Measurements from ENCODE around the gene HCAR3.
A peak's percentile ranks its signal among the peaks of the same experiment; 100 is the strongest.
"Not testable (repeated sequence)": the region's sequence is repeated elsewhere in the genome, so short reads cannot be mapped to it uniquely, and the experiment has no call there.

HCAR3 gene

DNA sequence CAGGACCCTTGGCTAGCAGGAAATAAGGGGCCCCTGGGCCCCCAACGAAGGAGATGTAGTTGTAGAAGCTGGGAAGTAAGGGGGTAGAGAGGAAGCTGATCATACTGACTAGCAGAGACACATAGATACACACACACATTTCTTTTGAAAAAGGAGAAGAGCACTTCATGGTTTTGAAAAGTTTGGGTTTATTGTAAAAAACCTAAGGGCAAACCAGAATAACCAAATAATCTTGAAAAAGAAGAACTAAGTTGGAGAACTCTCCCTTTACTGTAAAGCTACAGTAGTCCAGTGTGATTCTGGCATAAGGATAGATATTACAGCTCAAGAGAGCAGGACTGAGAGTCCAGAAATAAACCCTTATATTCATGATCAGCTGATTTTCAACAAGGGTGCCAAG, 5.8 kb upstream of the HCAR3 start:
- no peak for DNase-seq (ENCODE audit: low read depth)

DNA sequence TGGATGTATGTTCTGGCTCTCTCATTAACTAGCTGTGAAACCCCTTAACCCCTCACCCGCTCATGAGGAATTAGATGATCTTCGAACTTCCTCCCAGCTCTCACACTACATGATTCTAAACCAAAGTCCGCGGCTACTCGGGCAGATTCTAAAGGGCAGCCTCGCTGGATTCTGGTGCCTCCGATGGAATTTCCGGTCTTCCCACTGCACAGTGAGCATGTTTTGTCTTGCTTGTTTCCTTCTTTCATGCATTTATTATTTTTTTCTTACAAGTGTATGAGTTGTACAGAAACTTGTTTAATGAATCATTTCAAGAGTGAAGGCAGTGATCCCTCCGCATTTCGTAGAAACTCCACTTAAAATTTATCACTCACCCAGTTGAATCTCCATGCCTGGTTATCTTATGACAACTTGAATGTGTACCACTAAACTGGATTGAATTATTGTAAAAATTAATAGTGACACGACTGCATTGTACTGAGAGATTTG, 4.5 kb upstream of the HCAR3 start:
- peak; percentile 26 for DNase-seq (ENCODE audit: low read depth)

DNA sequence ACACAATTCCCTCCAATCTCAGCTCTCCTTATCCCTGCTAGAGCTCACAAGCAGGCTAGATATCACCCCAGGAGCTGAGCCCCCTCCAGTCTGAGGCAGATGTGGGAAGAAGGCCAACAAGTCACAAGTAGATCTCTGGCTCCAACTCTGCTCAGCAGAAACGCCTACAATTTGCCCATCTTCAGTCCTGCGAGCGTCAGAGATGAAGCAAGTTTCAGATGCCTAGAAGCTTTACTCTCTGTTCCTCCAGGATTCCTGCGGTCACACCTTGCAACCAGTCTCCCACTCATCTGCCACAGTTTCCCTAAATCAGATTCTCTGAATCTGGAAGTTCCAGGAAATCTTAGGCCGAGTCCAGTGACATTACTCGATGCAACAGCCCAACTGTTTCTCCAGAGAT, 1.4 kb downstream of the HCAR3 start:
- DNase-seq (ENCODE audit: low read depth), result not testable (repeated sequence)

DNA sequence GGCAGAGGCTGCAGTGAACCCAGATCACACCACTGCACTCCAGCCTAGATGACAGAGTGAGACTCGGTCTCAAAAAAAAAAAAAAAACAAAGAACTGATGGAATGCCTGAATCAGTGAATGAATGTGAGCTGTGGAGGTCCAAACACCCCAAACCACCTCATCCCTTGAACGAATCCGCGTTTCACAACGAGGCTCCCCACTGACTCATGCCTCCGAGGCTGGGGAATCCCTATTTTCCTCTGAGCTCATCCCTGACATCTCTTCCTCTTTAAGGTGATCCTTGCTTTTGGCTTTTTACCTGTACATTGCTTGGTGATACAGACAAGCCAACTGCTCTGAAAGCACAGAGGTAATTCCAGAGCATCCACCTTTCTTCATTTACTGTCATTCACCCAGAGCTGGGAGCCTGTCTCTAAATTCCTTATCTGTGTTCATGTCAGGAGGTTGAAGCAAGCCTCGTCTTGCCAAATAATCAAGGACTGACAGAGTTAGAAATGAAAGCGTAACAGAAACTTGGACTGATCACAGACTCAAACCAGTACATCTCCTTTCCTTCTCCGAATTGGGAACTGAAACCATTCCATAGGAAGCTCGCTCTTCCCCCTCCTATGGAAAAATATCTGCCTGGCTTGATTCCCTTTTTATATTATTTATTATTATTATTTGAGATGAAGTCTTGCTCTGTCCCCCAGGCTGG, 3.0 kb downstream of the HCAR3 start:
- not testable (repeated sequence) for DNase-seq (ENCODE audit: low read depth)

DNA sequence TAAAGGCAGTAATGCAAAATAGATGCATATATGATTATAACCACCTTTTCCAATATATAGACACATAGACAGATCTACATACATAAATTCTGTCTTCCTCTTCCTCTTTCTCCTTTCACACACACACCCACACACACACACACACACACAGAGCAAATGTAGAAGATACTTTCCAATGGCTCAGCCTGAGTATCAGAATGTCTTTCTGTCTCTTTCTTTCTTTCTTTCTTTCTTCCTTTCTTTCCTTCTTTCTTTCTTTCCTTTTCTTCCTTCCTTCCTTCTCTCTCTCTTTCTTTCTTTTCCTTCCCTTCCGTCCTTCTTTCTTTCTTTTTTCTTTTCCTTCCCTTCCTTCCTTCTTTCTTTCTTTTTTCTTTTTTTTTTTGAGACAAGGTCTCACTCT, 5.3 kb downstream of the HCAR3 start:
- DNase-seq (ENCODE audit: low read depth), result not testable (repeated sequence)

DNA sequence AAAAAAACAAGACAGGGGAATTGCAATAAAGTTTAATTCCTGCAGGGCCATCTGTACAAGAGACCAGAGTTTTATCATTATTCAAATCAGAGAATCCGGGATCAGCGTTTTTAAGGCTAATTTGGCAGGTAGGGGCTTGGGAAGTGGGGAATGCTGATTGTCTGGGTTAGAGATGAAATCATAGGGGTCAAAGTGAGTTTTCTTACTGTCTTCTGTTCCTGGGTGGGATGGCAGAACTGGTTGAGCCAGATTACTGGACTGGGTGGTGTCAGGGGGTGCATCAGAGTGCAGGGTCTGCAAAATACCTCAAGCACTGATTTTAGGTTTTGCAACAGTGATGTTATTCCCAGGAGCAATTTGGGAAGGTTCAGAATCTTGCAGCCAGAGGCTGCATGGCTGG, 6.3 kb downstream of the HCAR3 start:
- DNase-seq (ENCODE audit: low read depth), result not testable (repeated sequence)

DNA sequence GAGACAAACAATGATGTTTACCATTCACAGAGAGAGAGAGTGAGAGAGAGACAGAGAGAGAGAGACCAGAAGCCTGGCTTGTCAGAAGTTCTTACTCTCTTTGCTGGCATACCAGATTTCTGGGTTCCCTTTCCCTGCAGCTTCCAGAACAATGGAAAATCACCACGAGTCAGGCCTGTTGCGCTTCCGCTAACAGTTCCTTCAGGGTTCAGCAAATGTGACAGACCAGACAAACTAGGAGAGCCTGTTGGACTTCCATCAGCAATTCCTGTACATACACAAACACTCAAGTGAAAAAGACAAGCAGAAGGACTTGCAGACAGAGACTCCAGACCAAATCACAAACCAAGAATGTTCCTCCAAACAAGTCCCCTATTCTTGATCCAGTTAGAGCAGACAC, 7.3 kb downstream of the HCAR3 start:
- DNase-seq (ENCODE audit: low read depth), result not testable (repeated sequence)

DNA sequence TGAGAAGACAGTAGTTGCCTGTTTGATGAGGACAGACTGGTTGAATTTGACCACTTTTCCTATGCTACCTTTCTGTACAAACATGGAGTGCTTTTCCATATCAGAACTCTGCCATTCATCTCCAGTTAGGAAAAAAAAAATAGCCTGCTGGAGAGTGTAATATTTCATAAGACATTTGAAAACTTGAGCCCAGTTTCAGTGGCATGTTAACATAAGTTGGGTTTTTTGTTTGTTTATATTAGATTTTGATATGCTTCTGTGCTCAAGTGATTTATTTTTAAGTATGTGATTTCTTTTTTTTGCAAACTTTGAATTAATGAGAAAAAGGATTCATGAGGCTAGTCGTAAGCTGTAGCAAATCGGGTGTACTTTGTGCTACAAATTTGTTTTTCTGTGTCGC, 12.8 kb downstream of the HCAR3 start:
- not testable (repeated sequence) for DNase-seq (ENCODE audit: low read depth)

DNA sequence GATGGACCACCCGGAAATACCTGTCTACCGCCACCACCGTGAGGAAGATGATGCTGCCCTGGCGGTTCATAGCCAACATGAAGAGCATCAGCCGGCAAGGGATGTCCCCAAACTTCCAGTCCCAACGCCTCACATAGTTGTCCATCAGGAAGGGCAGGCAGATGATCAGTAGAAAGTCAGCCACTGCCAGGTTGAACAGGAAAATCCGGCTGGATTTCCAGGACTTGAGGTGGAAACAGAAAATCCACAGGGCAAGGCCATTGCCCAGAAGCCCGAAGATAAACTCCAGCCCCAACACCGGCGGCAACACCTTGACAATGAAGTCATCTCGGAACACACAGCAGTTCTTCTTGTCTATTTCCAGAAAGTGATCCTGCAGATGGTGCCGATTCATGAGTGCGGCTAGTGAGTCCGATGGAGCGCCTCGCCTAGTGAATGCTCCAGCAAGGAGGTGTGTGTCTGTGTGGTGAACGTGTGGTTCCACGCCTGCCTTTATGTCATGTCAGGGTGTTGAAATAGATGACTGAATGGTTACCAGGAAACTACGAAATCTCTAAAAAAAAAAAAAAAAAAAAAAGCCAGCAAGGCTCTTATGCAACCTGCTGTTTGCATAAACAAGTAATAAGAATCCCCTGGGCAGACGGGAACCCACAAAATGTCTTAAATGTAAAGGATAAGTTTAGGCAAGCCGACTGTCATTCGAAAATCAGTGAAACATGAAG, 13.6 kb downstream of the HCAR3 start, which contains the start of gene HCAR2:
Gene HCAR2, minus strand, starts transcription at position 468 of the 722 bp plus-strand sequence. Its CDS starts 74 bp downstream, at position 394.
- DNase-seq (ENCODE audit: low read depth), result not testable (repeated sequence)

DNA sequence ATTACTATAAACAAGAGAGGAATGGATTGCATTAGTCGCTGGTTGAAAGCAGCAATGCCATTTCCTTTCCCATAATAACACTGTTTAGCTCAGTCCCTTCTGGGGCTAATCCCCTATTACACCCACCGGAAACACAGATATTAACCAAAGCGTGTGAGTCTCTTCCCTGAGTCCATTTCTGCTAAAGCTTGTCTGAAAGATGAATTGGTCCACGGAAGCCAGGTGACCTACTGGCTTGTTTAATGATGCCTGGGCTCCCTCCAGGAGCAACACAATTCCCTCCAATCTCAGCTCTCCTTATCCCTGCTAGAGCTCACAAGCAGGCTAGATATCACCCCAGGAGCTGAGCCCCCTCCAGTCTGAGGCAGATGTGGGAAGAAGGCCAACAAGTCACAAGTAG, 15.1 kb downstream of the HCAR3 start:
- DNase-seq (ENCODE audit: low read depth), result not testable (repeated sequence)

DNA sequence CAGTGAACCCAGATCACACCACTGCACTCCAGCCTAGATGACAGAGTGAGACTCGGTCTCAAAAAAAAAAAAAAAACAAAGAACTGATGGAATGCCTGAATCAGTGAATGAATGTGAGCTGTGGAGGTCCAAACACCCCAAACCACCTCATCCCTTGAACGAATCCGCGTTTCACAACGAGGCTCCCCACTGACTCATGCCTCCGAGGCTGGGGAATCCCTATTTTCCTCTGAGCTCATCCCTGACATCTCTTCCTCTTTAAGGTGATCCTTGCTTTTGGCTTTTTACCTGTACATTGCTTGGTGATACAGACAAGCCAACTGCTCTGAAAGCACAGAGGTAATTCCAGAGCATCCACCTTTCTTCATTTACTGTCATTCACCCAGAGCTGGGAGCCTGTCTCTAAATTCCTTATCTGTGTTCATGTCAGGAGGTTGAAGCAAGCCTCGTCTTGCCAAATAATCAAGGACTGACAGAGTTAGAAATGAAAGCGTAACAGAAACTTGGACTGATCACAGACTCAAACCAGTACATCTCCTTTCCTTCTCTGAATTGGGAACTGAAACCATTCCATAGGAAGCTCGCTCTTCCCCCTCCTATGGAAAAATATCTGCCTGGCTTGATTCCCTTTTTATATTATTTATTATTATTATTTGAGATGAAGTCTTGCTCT, 16.4 kb downstream of the HCAR3 start:
- not testable (repeated sequence) for DNase-seq (ENCODE audit: low read depth)

DNA sequence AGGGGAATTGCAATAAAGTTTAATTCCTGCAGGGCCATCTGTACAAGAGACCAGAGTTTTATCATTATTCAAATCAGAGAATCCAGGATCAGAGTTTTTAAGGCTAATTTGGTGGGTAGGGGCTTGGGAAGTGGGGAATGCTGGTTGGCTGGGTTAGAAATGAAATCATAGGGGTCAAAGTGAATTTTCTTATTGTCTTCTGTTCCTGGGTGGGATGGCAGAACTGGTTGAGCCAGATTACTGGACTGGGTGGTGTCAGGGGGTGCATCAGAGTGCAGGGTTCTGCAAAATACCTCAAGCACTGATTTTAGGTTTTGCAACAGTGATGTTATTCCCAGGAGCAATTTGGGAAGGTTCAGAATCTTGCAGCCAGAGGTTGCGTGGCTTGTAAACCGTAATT, 19.7 kb downstream of the HCAR3 start:
- not testable (repeated sequence) for DNase-seq (ENCODE audit: low read depth)

DNA sequence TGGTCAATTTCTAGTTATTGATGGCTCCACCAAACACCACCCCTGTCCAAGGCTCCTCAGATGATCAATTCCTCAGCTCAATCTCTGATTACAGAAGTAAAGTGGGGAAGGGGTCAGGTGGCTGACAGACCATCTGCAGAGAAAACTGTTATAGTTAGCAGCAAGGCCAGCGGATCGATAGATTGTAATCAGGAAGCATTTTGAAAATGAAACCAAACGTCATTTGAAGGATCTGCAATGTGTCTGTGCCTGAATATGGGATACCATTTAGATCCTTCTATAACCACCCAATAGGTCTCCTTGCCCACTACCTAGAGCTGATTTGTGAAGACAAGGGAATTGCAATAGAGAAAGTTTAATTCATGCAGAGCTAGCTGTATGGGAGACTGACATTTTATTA, 25.0 kb downstream of the HCAR3 start:
- no peak for DNase-seq (ENCODE audit: low read depth)

DNA sequence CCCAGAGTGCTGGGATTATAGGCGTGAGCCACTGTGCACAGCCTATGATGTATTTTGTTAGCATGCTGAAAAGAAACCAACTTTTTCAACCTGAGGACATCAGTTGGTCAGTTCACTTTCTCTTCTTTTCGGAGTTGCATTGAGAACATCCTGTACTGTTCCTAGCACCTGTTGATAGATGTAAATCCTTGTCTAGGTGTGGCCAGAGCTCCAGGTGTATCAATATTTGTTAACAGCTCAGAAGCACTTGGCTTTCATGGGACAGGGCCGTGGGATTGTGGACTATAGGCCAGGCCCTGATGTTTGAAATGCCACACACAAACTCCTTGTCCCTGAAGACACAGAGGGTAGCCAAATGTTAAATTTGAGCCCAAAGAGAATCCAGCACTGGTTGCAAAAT, 28.3 kb downstream of the HCAR3 start:
- no peak for DNase-seq (ENCODE audit: low read depth)

DNA sequence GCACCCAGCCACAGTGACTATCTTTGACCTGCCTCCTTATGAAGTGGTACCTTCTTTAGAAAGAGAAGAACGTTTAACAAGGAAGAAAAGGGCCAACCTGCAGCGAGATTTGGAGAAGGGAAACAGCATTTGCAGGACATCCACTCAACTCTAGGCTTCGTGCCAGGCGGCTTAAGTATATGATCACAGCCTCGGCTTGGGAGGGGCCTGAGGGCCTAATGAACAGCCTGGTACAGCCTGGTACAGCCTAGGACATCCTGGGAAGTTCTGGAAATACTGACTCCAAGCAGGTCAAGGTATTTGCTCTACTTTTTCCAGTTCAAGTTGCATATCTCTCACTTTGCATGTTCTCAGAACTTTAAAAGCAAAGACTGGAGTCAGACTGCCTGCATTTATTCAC, 29.5 kb downstream of the HCAR3 start:
- DNase-seq (ENCODE audit: low read depth), result no peak

DNA sequence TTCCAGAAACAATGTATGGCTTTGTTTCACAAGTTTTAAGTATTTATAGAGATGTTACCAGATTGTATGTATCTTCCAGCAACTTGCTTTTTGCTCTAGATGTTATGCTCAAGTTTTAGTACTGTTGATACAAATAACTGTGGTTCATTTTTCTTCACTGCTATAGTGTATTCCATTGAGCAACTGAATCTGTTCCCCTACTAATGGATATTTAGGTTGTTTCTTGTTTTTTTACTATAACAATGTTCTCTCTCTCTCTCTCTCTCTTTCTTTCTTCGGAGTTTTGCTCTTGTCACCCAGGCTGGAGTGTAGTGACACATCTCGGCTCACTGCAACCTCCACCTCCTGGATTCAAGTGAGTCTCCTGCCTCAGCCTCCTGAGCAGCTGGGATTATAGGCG, 30.1 kb downstream of the HCAR3 start:
- no peak for DNase-seq (ENCODE audit: low read depth)

DNA sequence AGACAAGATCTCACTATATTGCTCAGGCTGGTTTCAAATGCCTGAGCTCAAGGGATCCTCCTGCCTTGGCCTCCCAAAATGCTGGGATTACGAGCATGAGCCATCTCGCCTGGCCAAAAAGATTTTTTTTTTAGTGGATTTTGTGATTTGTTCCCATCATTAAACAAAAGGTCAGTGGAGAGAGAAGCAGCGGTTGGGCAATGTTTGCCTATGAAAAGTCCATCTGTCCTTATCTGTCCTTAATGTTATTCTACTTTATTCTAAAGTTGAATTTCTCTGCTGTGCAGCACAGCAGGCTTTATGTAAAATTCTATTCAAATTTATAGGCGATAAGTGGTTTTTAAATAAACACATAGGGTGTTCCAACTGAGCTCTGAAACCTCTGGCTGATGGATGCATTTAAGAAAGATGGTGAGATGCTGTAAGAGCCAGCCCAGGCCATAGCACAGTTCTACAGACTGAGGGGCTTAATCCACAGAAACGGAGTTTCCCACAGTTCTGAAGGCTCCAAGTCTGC, 32.3 kb downstream of the HCAR3 start:
- no peak for DNase-seq (ENCODE audit: low read depth)

DNA sequence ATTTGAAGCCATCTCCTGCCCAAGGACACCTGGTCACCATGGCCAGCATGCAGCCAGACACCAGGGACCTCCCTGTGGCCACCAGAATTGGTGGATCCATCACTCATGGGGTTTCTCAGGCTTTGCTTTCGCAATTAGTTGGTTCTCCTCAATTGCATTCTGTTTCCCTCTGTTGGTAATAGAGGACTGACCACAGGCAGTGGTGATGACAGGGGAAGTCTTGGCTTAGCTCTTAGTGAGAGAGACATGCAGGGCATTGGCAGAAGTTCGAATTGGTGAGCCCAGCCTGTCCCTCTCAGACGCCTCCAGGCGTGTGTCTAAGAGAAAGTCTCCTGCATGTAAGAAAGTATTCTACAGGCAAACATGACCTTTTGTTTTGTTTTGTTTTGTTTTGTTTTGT, 34.8 kb downstream of the HCAR3 start:
- DNase-seq (ENCODE audit: low read depth), result no peak

DNA sequence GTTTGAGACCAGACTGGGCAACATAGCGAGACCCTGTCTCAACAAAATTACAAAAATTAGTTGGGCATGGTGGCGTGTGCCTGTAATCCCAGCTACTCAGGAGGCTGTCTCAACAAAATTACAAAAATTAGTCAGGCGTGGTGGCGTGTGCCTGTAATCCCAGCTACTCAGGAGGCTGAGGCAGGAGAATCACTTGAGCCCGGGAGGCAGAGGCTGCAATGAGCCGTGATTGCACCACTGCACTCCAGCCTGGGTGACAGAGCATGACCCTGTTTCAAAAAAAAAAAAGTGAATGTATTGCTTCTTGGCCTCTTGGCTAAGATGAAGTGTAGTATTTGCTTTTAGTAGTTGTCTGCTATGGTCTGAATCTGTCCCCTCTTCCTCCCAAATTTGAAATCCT, 35.6 kb downstream of the HCAR3 start:
- DNase-seq (ENCODE audit: low read depth), result not testable (repeated sequence)

DNA sequence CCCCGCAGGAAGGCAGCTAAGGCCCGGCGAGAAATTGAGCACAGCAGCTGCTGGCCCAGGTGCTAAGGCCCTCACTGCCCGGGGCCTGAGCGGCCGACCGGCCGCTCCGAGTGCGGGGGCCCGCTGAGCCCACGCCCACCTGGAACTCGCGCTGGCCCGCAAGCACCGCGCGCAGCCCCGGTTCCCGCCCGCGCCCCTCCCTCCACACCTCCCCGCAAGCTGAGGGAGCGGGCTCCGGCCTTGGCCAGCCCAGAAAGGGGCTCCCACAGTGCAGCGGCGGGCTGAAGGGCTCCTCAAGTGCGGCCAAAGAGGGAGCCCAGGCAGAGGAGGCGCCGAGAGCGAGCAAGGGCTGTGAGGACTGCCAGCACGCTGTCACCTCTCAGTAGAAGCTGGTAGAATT, 39.8 kb downstream of the HCAR3 start:
- DNase-seq (ENCODE audit: low read depth), result not testable (repeated sequence)

DNA sequence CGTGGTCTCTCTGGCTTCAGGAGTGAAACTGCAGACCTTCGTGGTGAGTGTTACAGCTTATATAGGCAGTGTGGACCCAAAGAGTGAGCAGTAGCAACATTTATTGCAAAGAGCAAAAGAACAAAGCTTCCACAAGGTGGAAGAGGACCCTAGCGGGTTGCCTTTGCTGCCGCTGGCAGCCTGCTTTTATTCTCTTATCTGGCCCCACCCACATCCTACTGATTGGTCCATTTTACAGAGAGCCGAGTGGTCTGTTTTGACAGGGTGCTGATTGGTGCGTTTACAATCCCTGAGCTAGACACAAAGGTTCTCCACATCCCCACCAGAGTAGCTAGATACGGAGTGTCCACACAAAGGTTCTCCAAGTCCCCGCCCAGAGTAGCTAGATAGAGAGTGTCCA, 40.6 kb downstream of the HCAR3 start:
- DNase-seq (ENCODE audit: low read depth), result not testable (repeated sequence)

DNA sequence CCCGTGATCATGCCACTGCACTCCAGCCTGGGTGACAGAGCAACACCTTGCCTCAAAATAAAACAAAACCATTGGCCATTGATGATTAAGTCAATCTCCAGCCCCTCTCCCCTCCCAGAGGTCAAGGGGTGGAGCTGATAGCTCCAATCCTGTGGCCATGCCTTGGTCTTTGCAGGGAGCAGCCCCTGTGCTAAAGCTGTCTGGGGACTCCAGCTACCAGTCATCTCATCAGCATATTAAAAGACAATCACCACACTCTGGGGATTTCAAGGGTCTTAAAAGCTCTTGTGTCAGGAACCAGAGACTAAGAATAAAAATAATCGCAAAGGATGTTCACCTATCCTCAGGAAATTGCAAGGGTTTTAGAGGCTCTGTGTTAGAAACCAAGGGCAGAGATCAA, 44.1 kb downstream of the HCAR3 start:
- no peak for DNase-seq (ENCODE audit: low read depth)

Data from non-pigmented ciliary epithelial cell (primary cell).